OCI-LY3 (cell line): Measurements from ENCODE around the gene PPARG.
"Not testable (repeated sequence)": the region's sequence is repeated elsewhere in the genome, so short reads cannot be mapped to it uniquely, and the experiment has no call there.

Source experiments
- H2AFZ ChIP-seq: fragments of 200-600, 300-600 bp; shearing (Covaris generic); 2 replicates; pipeline ENCODE4 v1.6.0; 2014; ENCODE audit warnings: antibody characterized with exemption, low read depth, low read length
- H3K27ac ChIP-seq: fragments of 200-600, 300-600 bp; sonication (generic); 2 replicates; pipeline ENCODE4 v1.5.1; 2014; ENCODE audit warnings: mild to moderate bottlenecking, low read length, moderate library complexity, mixed read lengths
- H3K27me3 ChIP-seq: fragments of 200-600, 300-600 bp; sonication (generic); 2 replicates; pipeline ENCODE4 v1.6.1; 2014; ENCODE audit warnings: low read depth, low read length, mixed read lengths
- H3K36me3 ChIP-seq: fragments of 200-600, 300-600 bp; sonication (generic); replicated peaks from 2 replicates; pipeline ENCODE3; 2014; ENCODE audit warnings: low read depth, low read length, mixed read lengths
- H3K4me1 ChIP-seq: fragments of 300-600, 200-600 bp; sonication (generic); 2 replicates; pipeline ENCODE4 v1.6.1; 2014; ENCODE audit warnings: low read length, mixed read lengths
- H3K4me2 ChIP-seq: fragments of 200-600, 300-600 bp; sonication (generic); 2 replicates; pipeline ENCODE4 v1.6.1; 2014; ENCODE audit warnings: low read length, mixed read lengths
- H3K4me3 ChIP-seq: fragments of 300-600, 200-600 bp; sonication (generic); 2 replicates; pipeline ENCODE4 v1.5.1; 2014; ENCODE audit warnings: antibody characterized with exemption, mild to moderate bottlenecking, low read length, moderate library complexity
- H3K79me2 ChIP-seq: fragments of 300-600, 200-600 bp; shearing (Covaris generic); 2 replicates; pipeline ENCODE4 v1.6.1; 2014; ENCODE audit warnings: mild to moderate bottlenecking, low read length, mixed read lengths
- H3K9ac ChIP-seq: fragments of 300-600, 200-600 bp; shearing (Covaris generic); 2 replicates; pipeline ENCODE4 v1.6.0; 2014; ENCODE audit warnings: mild to moderate bottlenecking, low read length, moderate library complexity
- H3K9me3 ChIP-seq: fragments of 200-600, 300-600 bp; shearing (Covaris generic); 2 replicates; pipeline ENCODE4 v1.6.1; 2014; ENCODE audit warnings: low read length, mixed read lengths; ENCODE audit not compliant: insufficient read depth
- H4K20me1 ChIP-seq: fragments of 200-600, 300-600 bp; sonication (generic); 2 replicates; pipeline ENCODE4 v1.6.1; 2016; ENCODE audit warnings: low read length, mixed read lengths; ENCODE audit not compliant: insufficient read depth
- EZH2phosphoT487 ChIP-seq: fragments of 200-600 bp; shearing (Covaris generic); IDR thresholded peaks from 2 replicates; pipeline ENCODE4 v1.6.1; 2018; ENCODE audit warnings: antibody characterized with exemption, mixed run types, low read depth
- TF ChIP-seq, protein P1 (sequence below): fragments of 200-600, 300-600 bp; sonication (generic); IDR thresholded peaks from 2 replicates; pipeline ENCODE4 v1.5.1; 2014; ENCODE audit warnings: antibody characterized with exemption, low read length, low read depth

The PPARG gene

DNA sequence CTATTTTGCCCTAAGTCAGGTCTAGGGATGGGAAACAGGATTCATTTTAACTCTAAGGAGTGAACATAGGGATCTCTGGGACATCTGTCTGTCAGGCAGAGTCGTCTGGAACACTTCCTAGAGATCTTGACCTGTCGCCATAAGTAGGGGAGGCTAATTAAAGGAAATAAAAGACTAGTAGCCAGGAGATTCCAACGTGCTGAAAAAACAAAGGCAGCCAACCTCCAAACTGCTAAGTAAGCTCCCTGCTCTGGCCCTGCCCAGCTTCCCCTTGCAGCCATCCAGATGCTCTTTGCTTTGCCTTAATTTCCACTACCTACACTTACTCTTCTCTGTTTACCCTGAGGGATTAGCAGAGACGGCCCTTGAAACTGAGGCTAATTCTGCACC, 177.0 kb downstream of the PPARG start:
- Histone ChIP-seq H3K36me3 (no peaks in the 10 kb centered on the region), H3K27ac (no peak overlapping the region), H2AFZ (no peak overlapping the region), H3K9ac (no peak overlapping the region), H3K4me3 (no peak overlapping the region), H3K4me2 (no peak overlapping the region), H3K79me2 (no peaks in the 10 kb centered on the region), H3K9me3 (no peaks in the 10 kb centered on the region), H4K20me1 (no peaks in the 10 kb centered on the region), H3K27me3 (no peaks in the 10 kb centered on the region; the same call in 1 of the 2 replicates), H3K4me1 (peaks cover 3% of the 10 kb centered on the region)
- no peak for TF ChIP-seq EZH2phosphoT487
- TF ChIP-seq, protein P1, sequence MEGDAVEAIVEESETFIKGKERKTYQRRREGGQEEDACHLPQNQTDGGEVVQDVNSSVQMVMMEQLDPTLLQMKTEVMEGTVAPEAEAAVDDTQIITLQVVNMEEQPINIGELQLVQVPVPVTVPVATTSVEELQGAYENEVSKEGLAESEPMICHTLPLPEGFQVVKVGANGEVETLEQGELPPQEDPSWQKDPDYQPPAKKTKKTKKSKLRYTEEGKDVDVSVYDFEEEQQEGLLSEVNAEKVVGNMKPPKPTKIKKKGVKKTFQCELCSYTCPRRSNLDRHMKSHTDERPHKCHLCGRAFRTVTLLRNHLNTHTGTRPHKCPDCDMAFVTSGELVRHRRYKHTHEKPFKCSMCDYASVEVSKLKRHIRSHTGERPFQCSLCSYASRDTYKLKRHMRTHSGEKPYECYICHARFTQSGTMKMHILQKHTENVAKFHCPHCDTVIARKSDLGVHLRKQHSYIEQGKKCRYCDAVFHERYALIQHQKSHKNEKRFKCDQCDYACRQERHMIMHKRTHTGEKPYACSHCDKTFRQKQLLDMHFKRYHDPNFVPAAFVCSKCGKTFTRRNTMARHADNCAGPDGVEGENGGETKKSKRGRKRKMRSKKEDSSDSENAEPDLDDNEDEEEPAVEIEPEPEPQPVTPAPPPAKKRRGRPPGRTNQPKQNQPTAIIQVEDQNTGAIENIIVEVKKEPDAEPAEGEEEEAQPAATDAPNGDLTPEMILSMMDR: no peak

DNA sequence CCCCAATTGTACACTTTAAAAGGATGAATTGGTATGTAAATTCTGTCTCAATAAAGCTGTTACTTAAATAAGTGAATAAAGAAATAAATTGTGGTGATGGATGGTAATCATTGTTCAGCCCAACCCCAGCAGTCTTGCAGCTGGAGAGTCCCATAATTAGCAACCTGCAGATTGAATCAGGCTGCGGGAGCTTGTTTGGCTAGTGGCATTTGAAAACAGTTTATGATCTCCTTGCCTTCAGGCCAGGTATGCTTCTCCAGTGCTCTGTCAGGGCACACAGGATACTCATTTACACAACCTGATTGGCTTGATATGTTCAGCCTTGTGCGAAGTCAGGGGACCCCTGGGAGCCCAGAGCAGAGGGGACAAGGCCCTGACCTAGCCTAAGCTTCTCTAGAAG, 178.9 kb downstream of the PPARG start:
- Histone ChIP-seq H3K9me3 (no peaks in the 10 kb centered on the region), H3K9ac (no peak overlapping the region), H3K4me1 (peaks cover 14% of the 10 kb centered on the region), H3K27ac (no peak overlapping the region), H3K4me3 (no peak overlapping the region), H3K27me3 (no peaks in the 10 kb centered on the region), H3K36me3 (no peaks in the 10 kb centered on the region), H3K79me2 (no peaks in the 10 kb centered on the region), H3K4me2 (no peak overlapping the region), H2AFZ (no peak overlapping the region), H4K20me1 (no peaks in the 10 kb centered on the region)
- TF ChIP-seq, protein P1: no peak
- TF ChIP-seq EZH2phosphoT487: no peak

DNA sequence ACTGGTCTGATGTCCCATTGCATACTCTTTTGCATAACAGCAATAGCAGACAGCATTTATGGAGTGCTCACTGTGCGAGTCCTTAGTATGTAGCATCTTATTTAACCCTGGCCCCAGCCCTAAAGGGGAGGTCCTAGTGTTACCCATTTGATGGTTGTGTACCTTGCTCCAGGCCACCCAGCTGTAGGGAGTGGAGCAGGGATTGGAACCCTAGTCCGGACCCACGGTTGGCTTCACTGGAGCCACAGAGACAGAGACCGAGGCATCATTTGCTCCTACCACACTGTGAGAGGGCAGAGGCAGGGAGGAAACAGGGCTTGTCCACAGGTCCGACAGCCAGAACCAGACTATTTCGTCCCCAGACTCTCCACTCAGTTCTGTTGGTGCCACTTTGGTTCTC, 179.4 kb downstream of the PPARG start:
- Histone ChIP-seq H3K4me2 (no peak overlapping the region), H2AFZ (no peak overlapping the region), H4K20me1 (no peaks in the 10 kb centered on the region), H3K9me3 (no peaks in the 10 kb centered on the region), H3K4me1 (peaks cover 14% of the 10 kb centered on the region), H3K36me3 (no peaks in the 10 kb centered on the region), H3K4me3 (no peak overlapping the region), H3K79me2 (no peaks in the 10 kb centered on the region), H3K27ac (no peak overlapping the region), H3K9ac (no peak overlapping the region), H3K27me3 (no peaks in the 10 kb centered on the region)
- no peak for TF ChIP-seq EZH2phosphoT487
- TF ChIP-seq, protein P1: no peak

DNA sequence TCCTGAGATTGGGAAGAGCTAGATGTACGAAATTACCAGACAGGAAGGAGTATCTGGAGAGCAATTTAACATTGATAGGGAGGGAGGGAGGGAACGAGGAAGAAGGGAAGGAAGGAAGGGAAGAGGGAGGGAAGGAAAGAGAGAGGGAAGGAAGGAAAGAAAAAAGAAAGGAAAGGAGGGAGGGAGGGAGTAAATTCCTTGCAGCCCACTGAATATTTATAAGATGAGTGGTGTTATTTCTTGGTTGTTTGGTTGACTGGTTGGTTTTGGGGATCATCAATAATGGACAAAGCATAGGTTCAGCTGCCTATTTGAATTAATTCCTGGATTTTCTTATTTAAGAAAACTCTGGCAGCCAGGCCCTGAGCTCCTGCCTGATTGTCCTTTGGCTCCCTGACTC, 179.9 kb downstream of the PPARG start:
- no peak overlapping the region for H3K4me2 ChIP-seq
- no peak overlapping the region for H2AFZ ChIP-seq
- H4K20me1 ChIP-seq: no peaks in the 10 kb centered on the region
- no peak overlapping the region for H3K9ac ChIP-seq
- peaks cover 14% of the 10 kb centered on the region for H3K4me1 ChIP-seq
- no peak overlapping the region for H3K27ac ChIP-seq
- TF ChIP-seq EZH2phosphoT487: no peak
- TF ChIP-seq, protein P1: no peak
- no peaks in the 10 kb centered on the region for H3K36me3 ChIP-seq
- no peaks in the 10 kb centered on the region for H3K27me3 ChIP-seq
- no peaks in the 10 kb centered on the region for H3K79me2 ChIP-seq
- no peaks in the 10 kb centered on the region for H3K9me3 ChIP-seq
- H3K4me3 ChIP-seq: no peak overlapping the region

DNA sequence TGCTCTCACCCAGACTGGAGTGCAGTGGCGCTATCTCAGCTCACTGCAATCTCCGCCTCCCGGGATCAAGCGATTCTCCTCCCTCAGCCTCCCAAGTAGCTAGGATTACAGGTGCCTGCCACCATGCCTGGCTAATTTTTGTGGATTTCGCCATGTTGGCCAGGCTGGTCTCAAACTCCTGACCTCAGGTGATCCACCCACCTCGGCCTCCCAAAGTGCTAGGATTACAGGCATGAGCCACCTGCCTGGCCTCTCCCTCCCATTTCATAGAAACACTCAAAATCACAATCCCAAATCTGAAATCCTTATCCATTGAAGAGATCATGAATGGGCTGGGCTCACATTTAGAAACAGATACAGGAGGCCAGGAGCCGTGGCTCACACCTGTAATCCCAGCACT, 180.4 kb downstream of the PPARG start:
- not testable (repeated sequence) for H3K79me2 ChIP-seq, H3K27me3 ChIP-seq, H3K9me3 ChIP-seq, H3K27ac ChIP-seq, H2AFZ ChIP-seq, H3K4me3 ChIP-seq, H3K36me3 ChIP-seq, H3K9ac ChIP-seq, H3K4me2 ChIP-seq, H4K20me1 ChIP-seq
- peaks cover 14% of the 10 kb centered on the region for H3K4me1 ChIP-seq
